Measurements from ENCODE around the gene HYLS1. TPM values are rescaled to one million over a fixed set of nuclear protein-coding genes. Genes with fewer than 3 reads are reported as not detected.

HYLS1 gene
- total and polyA plus RNA-seq, 10 of the 15 experiments (the other 5 are each of a cell fraction or from before 2014, with no cell fraction given), result 11.7 to 35.1 (median 17.6) TPM

DNA sequence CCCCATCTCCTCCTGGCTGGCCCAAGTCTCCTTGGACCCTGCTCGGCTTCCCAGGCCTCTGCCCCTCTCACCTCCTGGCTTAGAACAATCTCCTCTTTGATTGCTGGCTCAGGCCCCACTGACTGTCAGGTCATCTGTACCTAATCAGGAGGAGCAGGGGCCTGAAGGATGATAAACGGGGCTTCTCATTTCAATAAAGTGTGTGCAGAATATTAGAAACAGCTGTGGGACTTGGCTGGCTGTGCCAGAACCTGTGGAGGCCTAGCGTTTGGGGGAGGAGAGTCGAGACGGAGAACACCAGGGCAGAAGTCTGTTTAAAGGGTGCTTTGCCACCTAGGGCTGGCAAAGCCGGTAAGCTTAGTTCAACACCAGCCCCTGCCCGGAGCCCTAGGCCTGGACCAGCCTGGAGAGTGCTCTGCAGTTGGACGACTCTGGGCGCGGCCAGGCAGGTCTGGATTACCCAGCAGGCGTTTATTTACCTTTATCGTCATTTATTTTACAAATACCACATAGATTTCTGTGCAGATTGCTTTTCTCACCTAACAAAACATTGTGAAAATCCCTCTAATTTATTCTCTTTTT is 48.2 kb downstream of the HYLS1 start (continued):
- TF ChIP-seq POU2F2 (IDR thresholded peaks at IDR 0.05; ENCODE audit: borderline replicate concordance, low read depth, low read length), result no peak
- no peak for TF ChIP-seq ZNF274 (IDR thresholded peaks at IDR 0.05; ENCODE audit: insufficient read depth, insufficient read length)

DNA sequence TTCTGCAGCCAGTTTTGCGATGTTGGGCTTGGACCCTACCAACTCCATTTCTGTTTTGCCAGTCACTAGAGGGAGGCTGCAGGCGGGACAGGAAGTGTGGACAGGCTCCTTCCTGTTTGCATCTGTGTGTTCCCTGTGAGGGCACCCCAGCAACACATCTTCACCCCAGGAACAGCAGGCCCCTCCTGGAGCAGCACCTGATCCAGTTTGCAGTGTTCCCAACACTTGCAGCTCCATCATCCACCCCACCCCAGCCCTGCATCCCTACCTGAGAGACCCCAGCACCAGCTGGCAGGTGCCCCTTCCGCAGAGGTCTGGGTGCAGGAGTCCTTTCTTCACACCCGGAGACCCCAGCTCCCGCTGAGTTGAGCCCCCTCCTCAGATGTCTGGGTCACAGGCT is 51.0 kb downstream of the HYLS1 start:
- Histone ChIP-seq H3K9ac (ENCODE audit: control insufficient read depth, insufficient read depth, low read length) (no peak overlapping the region), H3K27ac (ENCODE audit: control insufficient read depth, insufficient read depth) (no peak overlapping the region), H2AFZ (ENCODE audit: control insufficient read depth, low read depth, low read length) (peak overlapping the region; percentile 28), H3K79me2 (ENCODE audit: control insufficient read depth, insufficient read depth, low read length) (no peaks in the 10 kb centered on the region), H3K9me3 (replicated peaks; ENCODE audit: control insufficient read depth, insufficient read depth, low read length) (no peaks in the 10 kb centered on the region), H3K36me3 (ENCODE audit: control insufficient read depth in 2 of 2, insufficient read depth in 2 of 2, low read length in 1 of 2) (no peaks in the 10 kb centered on the region), H3K4me3 (no peak overlapping the region), H3K4me1 (ENCODE audit: control insufficient read depth, insufficient read depth, low read length) (no peaks in the 10 kb centered on the region), H3K27me3 (replicated peaks in 1 of 2; ENCODE audit: control insufficient read depth in 2 of 2, insufficient read depth in 2 of 2, low read length in 1 of 2) (no peaks in the 10 kb centered on the region), H3K4me2 (ENCODE audit: control insufficient read depth, insufficient read depth) (no peak overlapping the region), H4K20me1 (ENCODE audit: control insufficient read depth, insufficient read depth) (no peaks in the 10 kb centered on the region)
- in situ Hi-C loops (cut with MboI), result no loop called here
- DNase-seq (ENCODE audit: low read depth, low spot score) (no peak), FAIRE-seq (no peak), ATAC-seq (no peak)
- ChIA-PET RAD21 (ENCODE audit: unreplicated experiment) (no interaction called here), CTCF (interaction anchor here (12.1 kb wide), 1 partner anchor 252 kb away, joined by 220 read pairs; no protein-coding TSS in a partner anchor), SMC1A (ENCODE audit: uncharacterized antibody, unreplicated experiment) (interaction anchor here (0.6 to 1.7 kb wide), 3 partner anchors 47 to 263 kb away, joined by 4 to 6 read pairs (median 4); no protein-coding TSS in a partner anchor), POLR2A (interaction anchor here (1.8 kb wide), 1 partner anchor 10 kb away, joined by 4 read pairs; no protein-coding TSS in a partner anchor)
- 62% methylated on average over 5 of the region's 5 CpGs for WGBS (ENCODE audit: insufficient coverage, insufficient replicate concordance, low lambda C conversion rate, missing lambda C conversion rate)
- BruUV-seq (replicated peaks), result no TSS peak
- intact Hi-C loops (cut with micrococcal nuclease; ENCODE audit: unreplicated experiment), result no loop called here
- TF ChIP-seq EP300 (IDR thresholded peaks at IDR 0.05; ENCODE audit: borderline replicate concordance in 1 of 2, control insufficient read depth in 1 of 2, low read depth in 2 of 2, low read length in 2 of 2) (no peak), CBFB (IDR thresholded peaks at IDR 0.05; ENCODE audit: low read depth) (no peak), ZNF592 (IDR thresholded peaks at IDR 0.05) (no peak), CHD1 (IDR thresholded peaks at IDR 0.05; ENCODE audit: low read depth, low read length) (no peak), CBX3 (IDR thresholded peaks at IDR 0.05; ENCODE audit: borderline replicate concordance, low read depth) (no peak), ZBTB11 (CRISPR knock-in tag; IDR thresholded peaks at IDR 0.05) (peak; percentile 40; the same call in 1 of the 2 replicates), NKRF (conservative IDR thresholded peaks at IDR 0.05) (no peak), TCF12 (IDR thresholded peaks at IDR 0.05; ENCODE audit: low read depth, low read length) (no peak)
- TF ChIP-seq, protein P1, sequence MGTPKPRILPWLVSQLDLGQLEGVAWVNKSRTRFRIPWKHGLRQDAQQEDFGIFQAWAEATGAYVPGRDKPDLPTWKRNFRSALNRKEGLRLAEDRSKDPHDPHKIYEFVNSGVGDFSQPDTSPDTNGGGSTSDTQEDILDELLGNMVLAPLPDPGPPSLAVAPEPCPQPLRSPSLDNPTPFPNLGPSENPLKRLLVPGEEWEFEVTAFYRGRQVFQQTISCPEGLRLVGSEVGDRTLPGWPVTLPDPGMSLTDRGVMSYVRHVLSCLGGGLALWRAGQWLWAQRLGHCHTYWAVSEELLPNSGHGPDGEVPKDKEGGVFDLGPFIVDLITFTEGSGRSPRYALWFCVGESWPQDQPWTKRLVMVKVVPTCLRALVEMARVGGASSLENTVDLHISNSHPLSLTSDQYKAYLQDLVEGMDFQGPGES (IDR thresholded peaks at IDR 0.05), result no peak
